Lung (tissue), 13 donors: ENCODE results near the gene BEST2. TPM values are rescaled to one million over a fixed set of nuclear protein-coding genes. Genes with fewer than 3 reads are reported as not detected.
A peak's percentile ranks its signal among the peaks of the same experiment; 100 is the strongest.

ENCODE experiments used
- ATAC-seq: fragments of 200-7000 bp; cut with Tn5 transposase; one replicate; pipeline ENCODE4 v1.9.1; 2020; ENCODE audit warnings: moderate number of reproducible peaks; ENCODE audit not compliant: insufficient read depth, low FRiP score
- DNase-seq, 3 donors: peaks; one replicate each; pipeline ENCODE4 v3.0.0-alpha.2; 2013 to 2017
- H3K27ac ChIP-seq, 2 donors: one replicate each; pipeline ENCODE4 v1.5.1; 2013; ENCODE audit warnings: mild to moderate bottlenecking in 2 of 2, moderate library complexity in 2 of 2, control low read depth in 1 of 2, inconsistent platforms in 1 of 2, low read depth in 1 of 2, low read length in 1 of 2
- H3K27me3 ChIP-seq, 3 donors: one replicate each; pipeline ENCODE4 v1.5.1; 2013; ENCODE audit warnings: low read length in 2 of 3; ENCODE audit not compliant: control insufficient read depth in 3 of 3, insufficient read depth in 3 of 3
- H3K36me3 ChIP-seq, 4 donors: one replicate each; pipeline ENCODE4 v1.5.1; 2013; ENCODE audit warnings: low read length in 4 of 4, mild to moderate bottlenecking in 1 of 4, moderate library complexity in 1 of 4; ENCODE audit not compliant: control insufficient read depth in 4 of 4, insufficient read depth in 4 of 4
- H3K4me1 ChIP-seq, 5 donors: one replicate each; pipeline ENCODE4 v1.5.1; 2013; ENCODE audit warnings: low read length in 5 of 5, mild to moderate bottlenecking in 2 of 5, moderate library complexity in 1 of 5; ENCODE audit not compliant: control insufficient read depth in 5 of 5, insufficient read depth in 5 of 5
- H3K4me3 ChIP-seq: one replicate; pipeline ENCODE4 v1.5.1; 2013; ENCODE audit warnings: mild to moderate bottlenecking, control low read depth, moderate library complexity
- H3K9ac ChIP-seq, 2 donors: one replicate each; pipeline ENCODE4 v1.5.1; 2013; ENCODE audit warnings: low read length in 2 of 2, control low read depth in 1 of 2; ENCODE audit not compliant: insufficient read depth in 1 of 2
- H3K9me3 ChIP-seq, 4 donors: one replicate each; pipeline ENCODE4 v1.5.1; 2013; ENCODE audit warnings: low read length in 3 of 4, mild to moderate bottlenecking in 1 of 4, moderate library complexity in 1 of 4; ENCODE audit not compliant: control insufficient read depth in 4 of 4, insufficient read depth in 3 of 4
- WGBS, 2 donors: extraction: QIAGEN DNeasy Blood & Tissue Kit; methylation state at CpG; one replicate each; pipeline ENCODE4 v1.1.7; 2013; 5-methylcytosine and 5-hydroxymethylcytosine counted together
- polyA plus RNA-seq, 2 donors: library from polyadenylated mRNA; stranded (reverse); fragments of 200-250 nt; gene quantifications; one replicate each; pipeline ENCODE4 v1.2.1, GENCODE V29; 2013
- small RNA-seq: library from RNA; depleted of rRNA; stranded (forward); fragments of <200 nt; gene quantifications from one replicate; pipeline ENCODE3, GENCODE V24; 2014; ENCODE audit warnings: low replicate concordance
- total RNA-seq, 2 donors: library from RNA; depleted of rRNA in 1 of 2; stranded (reverse); fragments of >200 nt in 1 of 2; gene quantifications; one replicate each; pipeline ENCODE4 v1.2.1, GENCODE V29; 2014 to 2021
- TF ChIP-seq, protein P1 (sequence below): IDR thresholded peaks from 2 replicates; pipeline ENCODE4 v1.5.1; 2012; ENCODE audit warnings: mild to moderate bottlenecking; ENCODE audit errors: control extremely low read depth, extremely low read depth
- donor health status: control.
- donor health status: control.
- donor health status: Bipolar disorder and iron deficiency.
- donor health status: healthy.
- donor health status: DM: yes; HTN: yes; CAD: no.

BEST2 gene
- total and polyA plus RNA-seq, 4 donors: 0.02 TPM; not detected in 3

DNA sequence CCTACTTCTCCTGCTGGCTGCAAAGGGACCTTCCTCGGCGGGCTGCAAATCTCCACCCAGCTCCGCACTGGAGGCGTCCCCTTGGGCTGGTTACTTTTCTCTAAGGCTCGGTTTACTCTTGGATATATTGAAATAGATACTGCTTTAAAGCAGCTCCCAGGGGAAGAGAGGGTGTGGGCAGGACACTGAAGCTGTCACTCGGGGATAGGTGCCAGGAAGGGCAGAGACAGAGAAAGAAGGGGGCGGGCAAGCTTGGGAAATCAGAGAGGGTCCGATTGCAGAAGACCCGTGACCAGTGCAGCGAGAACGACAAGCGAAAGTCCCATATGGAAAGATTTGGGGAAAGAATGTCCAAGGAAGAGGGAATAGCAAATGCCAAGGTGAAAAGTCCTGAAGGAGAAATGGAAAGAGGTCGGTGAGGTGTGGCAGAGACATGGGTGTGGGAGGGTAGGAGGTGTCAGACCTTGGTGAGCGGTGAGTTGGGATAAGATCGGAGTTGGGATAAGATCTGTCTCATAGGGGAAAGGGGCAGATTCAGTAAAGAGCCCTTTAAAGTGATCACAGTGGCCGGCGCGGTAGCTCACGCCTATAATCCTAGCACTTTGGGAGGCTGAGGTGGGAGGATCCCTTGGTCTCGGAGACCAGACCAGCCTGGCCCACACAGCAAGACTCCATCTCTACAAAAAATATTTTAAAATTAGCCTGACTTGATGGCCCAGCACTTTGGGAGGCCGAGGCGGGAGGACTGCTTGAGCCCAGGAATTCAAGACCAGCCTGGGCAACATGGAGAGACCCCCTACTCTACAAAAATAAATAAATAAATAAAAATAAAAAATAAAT, 50.9 kb downstream of the BEST2 start:
- DNase-seq: peak in 1 of 3 donors; percentile 29
- Histone ChIP-seq H3K36me3 (peaks cover 0 to 10% (median 7%) of the 10 kb centered on the region in 4 donors), H3K27ac (no peak overlapping the region), H3K9me3 (no peaks in the 10 kb centered on the region), H3K4me3 (no peak overlapping the region), H3K4me1 (peaks cover 3 to 30% (median 10%) of the 10 kb centered on the region in 5 donors), H3K9ac (peak overlapping the region in 1 of 2 donors; percentile 62), H3K27me3 (no peaks in the 10 kb centered on the region)
- 43 to 49% methylated on average over 22 of the region's 22 CpGs for WGBS, 2 donors
- no peak for ATAC-seq
- TF ChIP-seq, protein P1, sequence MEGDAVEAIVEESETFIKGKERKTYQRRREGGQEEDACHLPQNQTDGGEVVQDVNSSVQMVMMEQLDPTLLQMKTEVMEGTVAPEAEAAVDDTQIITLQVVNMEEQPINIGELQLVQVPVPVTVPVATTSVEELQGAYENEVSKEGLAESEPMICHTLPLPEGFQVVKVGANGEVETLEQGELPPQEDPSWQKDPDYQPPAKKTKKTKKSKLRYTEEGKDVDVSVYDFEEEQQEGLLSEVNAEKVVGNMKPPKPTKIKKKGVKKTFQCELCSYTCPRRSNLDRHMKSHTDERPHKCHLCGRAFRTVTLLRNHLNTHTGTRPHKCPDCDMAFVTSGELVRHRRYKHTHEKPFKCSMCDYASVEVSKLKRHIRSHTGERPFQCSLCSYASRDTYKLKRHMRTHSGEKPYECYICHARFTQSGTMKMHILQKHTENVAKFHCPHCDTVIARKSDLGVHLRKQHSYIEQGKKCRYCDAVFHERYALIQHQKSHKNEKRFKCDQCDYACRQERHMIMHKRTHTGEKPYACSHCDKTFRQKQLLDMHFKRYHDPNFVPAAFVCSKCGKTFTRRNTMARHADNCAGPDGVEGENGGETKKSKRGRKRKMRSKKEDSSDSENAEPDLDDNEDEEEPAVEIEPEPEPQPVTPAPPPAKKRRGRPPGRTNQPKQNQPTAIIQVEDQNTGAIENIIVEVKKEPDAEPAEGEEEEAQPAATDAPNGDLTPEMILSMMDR: no peak

DNA sequence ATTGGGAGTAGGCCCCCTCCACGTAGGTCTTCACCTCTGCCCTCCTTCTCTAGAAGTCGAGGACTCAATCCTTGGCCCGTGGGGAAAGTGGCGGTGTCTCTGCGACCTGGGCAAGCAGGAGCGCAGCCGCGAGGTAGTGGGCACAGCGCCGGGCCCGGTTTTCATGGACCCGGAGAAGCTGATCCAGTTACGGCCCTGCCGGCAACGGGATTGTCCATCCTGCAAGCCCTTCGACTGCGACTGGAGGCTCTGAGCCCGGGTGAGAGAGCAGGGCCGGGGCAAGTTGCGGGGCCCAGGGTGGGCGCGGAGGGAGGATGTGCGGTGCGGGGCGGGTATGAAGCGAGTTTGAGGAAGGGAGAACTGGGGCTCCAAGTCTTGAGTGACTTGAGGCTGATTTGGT, 52.5 kb downstream of the BEST2 start:
- no peak overlapping the region for H3K9ac ChIP-seq
- peaks cover 3 to 30% (median 10%) of the 10 kb centered on the region in 5 donors for H3K4me1 ChIP-seq
- no peak for ATAC-seq
- WGBS, 2 donors: 93 to 95% methylated on average over 26 of the region's 26 CpGs
- no peak for DNase-seq
- H3K4me3 ChIP-seq: no peak overlapping the region
- H3K27ac ChIP-seq: no peak overlapping the region
- TF ChIP-seq, protein P1: no peak
- H3K27me3 ChIP-seq: no peaks in the 10 kb centered on the region
- H3K36me3 ChIP-seq: peaks cover 0 to 17% (median 7%) of the 10 kb centered on the region in 4 donors
- no peaks in the 10 kb centered on the region for H3K9me3 ChIP-seq

DNA sequence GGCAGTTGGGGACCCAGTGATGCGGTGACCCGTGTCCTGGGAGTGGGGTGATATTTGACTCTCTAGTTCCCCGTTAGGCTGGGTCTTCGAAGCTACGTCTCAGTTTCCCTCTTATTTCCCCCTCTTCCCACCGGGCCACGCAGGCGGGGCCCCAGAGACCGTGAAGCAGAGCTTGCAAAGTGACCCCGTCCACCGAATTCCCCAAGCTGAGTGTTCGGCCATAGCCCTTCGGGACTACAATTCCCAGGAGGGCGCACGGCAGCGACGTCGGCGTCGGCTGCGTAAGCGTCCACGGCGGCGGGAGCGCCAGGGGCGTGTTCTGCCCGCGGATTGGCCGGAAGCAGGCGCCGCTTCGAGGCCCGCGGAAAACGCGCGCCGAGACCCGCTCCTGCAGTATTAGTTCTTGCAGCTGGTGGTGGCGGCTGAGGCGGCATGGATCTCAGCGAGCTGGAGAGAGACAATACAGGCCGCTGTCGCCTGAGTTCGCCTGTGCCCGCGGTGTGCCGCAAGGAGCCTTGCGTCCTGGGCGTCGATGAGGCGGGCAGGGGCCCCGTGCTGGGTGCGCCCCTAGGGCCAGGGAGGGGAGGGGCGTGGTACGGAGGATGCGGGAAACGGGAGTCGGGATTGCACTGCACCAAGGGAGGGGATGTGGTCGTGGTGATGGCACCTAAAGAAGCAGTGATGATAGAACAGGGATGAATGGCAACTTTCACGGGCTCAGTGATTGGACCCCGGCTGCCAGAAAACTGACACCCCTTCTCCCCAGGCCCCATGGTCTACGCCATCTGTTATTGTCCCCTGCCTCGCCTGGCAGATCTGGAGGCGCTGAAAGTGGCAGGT, 54.9 kb downstream of the BEST2 start, which contains the start of gene RNASEH2A:
TSS of gene RNASEH2A (plus strand) at position 343 of the 840 bp plus-strand sequence. CDS start at position 433, 90 bp downstream.
- peak within 1 kb of the TSS; percentile 58 to 78 for H3K9ac ChIP-seq
- peak; percentile 92 for ATAC-seq
- WGBS, 2 donors: 4 to 5% methylated on average over 66 of the region's 66 CpGs
- H3K27ac ChIP-seq: peak within 1 kb of the TSS; percentile 50 to 74
- H3K27me3 ChIP-seq: no peaks in the 10 kb centered on the region
- peaks cover 0 to 17% (median 7%) of the 10 kb centered on the region in 4 donors for H3K36me3 ChIP-seq
- no peaks in the 10 kb centered on the region for H3K9me3 ChIP-seq
- DNase-seq: peak; percentile 92 to 95 (median 93)
- TF ChIP-seq, protein P1: no peak
- H3K4me3 ChIP-seq: peak within 1 kb of the TSS; percentile 79
- peaks cover 3 to 18% (median 9%) of the 10 kb centered on the region in 5 donors for H3K4me1 ChIP-seq

Small RNA genes within 50 kb of the gene (small RNA-seq; reads per million reads assigned to genes)
- gene MIR5684 (not detected), gene SNORD41 (81.8 reads per million, percentile 98 among the genes with 10 or more reads in this experiment)

Other genes starting within 250 kb of the BEST2 start
- 10 to 100 TPM; 11.1 to 26.3 TPM for gene ZNF564, start 200.3 kb upstream of the BEST2 start, total RNA-seq
- 1 to 10 TPM; 5.2 to 5.3 TPM for gene ZNF564, start 200.3 kb upstream of the BEST2 start, polyA plus RNA-seq
- gene ZNF490, start 141.0 kb upstream of the BEST2 start, total RNA-seq: 10 to 100 TPM in 1 of 2 donors, 1 to 10 TPM in 1; 7.7 to 10.4 TPM
- gene ZNF490, start 141.0 kb upstream of the BEST2 start, polyA plus RNA-seq: under 1 TPM; 0.94 to 0.96 TPM
- gene ZNF791, start 140.9 kb upstream of the BEST2 start, total RNA-seq: 10 to 100 TPM; 20.7 to 33.4 TPM
- gene ZNF791, start 140.9 kb upstream of the BEST2 start, polyA plus RNA-seq: 10 to 100 TPM in 1 of 2 donors, 1 to 10 TPM in 1; 5.5 to 10.1 TPM
- 100 to 1,000 TPM in 1 of 2 donors, 10 to 100 TPM in 1; 38.7 to 160 TPM for gene MAN2B1, start 85.0 kb upstream of the BEST2 start, total RNA-seq
- 100 to 1,000 TPM in 1 of 2 donors, 10 to 100 TPM in 1; 93.2 to 118 TPM for gene MAN2B1, start 85.0 kb upstream of the BEST2 start, polyA plus RNA-seq
- 10 to 100 TPM in 1 of 2 donors, 1 to 10 TPM in 1; 7.9 to 11.9 TPM for gene WDR83, start 85.0 kb upstream of the BEST2 start, total RNA-seq
- 10 to 100 TPM; 11.8 to 15.8 TPM for gene WDR83, start 85.0 kb upstream of the BEST2 start, polyA plus RNA-seq
- gene DHPS, start 69.9 kb upstream of the BEST2 start, total RNA-seq: 10 to 100 TPM; 65.0 to 78.8 TPM
- gene DHPS, start 69.9 kb upstream of the BEST2 start, polyA plus RNA-seq: 10 to 100 TPM; 70.7 to 80.8 TPM
- gene GNG14, start 63.8 kb upstream of the BEST2 start, total RNA-seq: not detected
- gene GNG14, start 63.8 kb upstream of the BEST2 start, polyA plus RNA-seq: not detected
- 10 to 100 TPM; 10.7 to 17.1 TPM for gene FBXW9, start 55.2 kb upstream of the BEST2 start, total RNA-seq
- gene FBXW9, start 55.2 kb upstream of the BEST2 start, polyA plus RNA-seq: 10 to 100 TPM in 1 of 2 donors, 1 to 10 TPM in 1; 6.8 to 13.0 TPM
- gene TNPO2, start 27.9 kb upstream of the BEST2 start, total RNA-seq: 10 to 100 TPM; 54.7 to 63.0 TPM
- gene TNPO2, start 27.9 kb upstream of the BEST2 start, polyA plus RNA-seq: 10 to 100 TPM; 29.5 to 31.5 TPM
- 100 to 1,000 TPM in 1 of 2 donors, 10 to 100 TPM in 1; 77.2 to 144 TPM for gene TRIR, start 17.1 kb upstream of the BEST2 start, total RNA-seq
- gene TRIR, start 17.1 kb upstream of the BEST2 start, polyA plus RNA-seq: 100 to 1,000 TPM; 226 to 422 TPM
- 10 to 100 TPM; 33.4 to 75.0 TPM for gene GET3, start 14.3 kb upstream of the BEST2 start, total RNA-seq
- gene GET3, start 14.3 kb upstream of the BEST2 start, polyA plus RNA-seq: 100 to 1,000 TPM in 1 of 2 donors, 10 to 100 TPM in 1; 78.8 to 112 TPM
- 10 to 100 TPM; 46.9 to 67.4 TPM for gene HOOK2, start 23.8 kb downstream of the BEST2 start, total RNA-seq
- 10 to 100 TPM; 39.8 to 54.3 TPM for gene HOOK2, start 23.8 kb downstream of the BEST2 start, polyA plus RNA-seq
- 100 to 1,000 TPM; 121 to 205 TPM for gene JUNB, start 39.7 kb downstream of the BEST2 start, total RNA-seq
- gene JUNB, start 39.7 kb downstream of the BEST2 start, polyA plus RNA-seq: 100 to 1,000 TPM; 111 to 689 TPM
- gene PRDX2, start 50.0 kb downstream of the BEST2 start, total RNA-seq: 100 to 1,000 TPM; 166 to 196 TPM
- 100 to 1,000 TPM; 132 to 181 TPM for gene PRDX2, start 50.0 kb downstream of the BEST2 start, polyA plus RNA-seq
- 1 to 10 TPM; 1.8 to 2.2 TPM for gene THSD8, start 50.3 kb downstream of the BEST2 start, total RNA-seq
- 1 to 10 TPM in 1 of 2 donors, under 1 TPM in 1; 0.10 to 6.2 TPM for gene THSD8, start 50.3 kb downstream of the BEST2 start, polyA plus RNA-seq
- 10 to 100 TPM in 1 of 2 donors, 1 to 10 TPM in 1; 7.5 to 16.1 TPM for gene RNASEH2A, start 54.8 kb downstream of the BEST2 start, total RNA-seq
- 10 to 100 TPM in 1 of 2 donors, 1 to 10 TPM in 1; 7.3 to 11.1 TPM for gene RNASEH2A, start 54.8 kb downstream of the BEST2 start, polyA plus RNA-seq
- not detected for gene RTBDN, start 82.8 kb downstream of the BEST2 start, total RNA-seq
- gene RTBDN, start 82.8 kb downstream of the BEST2 start, polyA plus RNA-seq: not detected
- gene MAST1, start 86.7 kb downstream of the BEST2 start, total RNA-seq: under 1 TPM; 0.55 to 0.88 TPM
- under 1 TPM; 0.08 to 0.26 TPM for gene MAST1, start 86.7 kb downstream of the BEST2 start, polyA plus RNA-seq
- gene DNASE2, start 129.7 kb downstream of the BEST2 start, total RNA-seq: 10 to 100 TPM; 31.2 to 68.0 TPM
- gene DNASE2, start 129.7 kb downstream of the BEST2 start, polyA plus RNA-seq: 10 to 100 TPM; 32.2 to 72.3 TPM
- 1 to 10 TPM in 1 of 2 donors, under 1 TPM in 1; 0.28 to 3.0 TPM for gene KLF1, start 135.4 kb downstream of the BEST2 start, total RNA-seq
- under 1 TPM; 0.26 to 0.61 TPM for gene KLF1, start 135.4 kb downstream of the BEST2 start, polyA plus RNA-seq
- 10 to 100 TPM; 24.0 to 31.3 TPM for gene GCDH, start 139.4 kb downstream of the BEST2 start, total RNA-seq
- 10 to 100 TPM; 15.6 to 33.8 TPM for gene GCDH, start 139.4 kb downstream of the BEST2 start, polyA plus RNA-seq
- not detected for gene SYCE2, start 167.5 kb downstream of the BEST2 start, total RNA-seq
- gene SYCE2, start 167.5 kb downstream of the BEST2 start, polyA plus RNA-seq: under 1 TPM; 0.13 to 0.28 TPM
- gene FARSA, start 181.9 kb downstream of the BEST2 start, total RNA-seq: 10 to 100 TPM; 27.8 to 65.7 TPM
- gene FARSA, start 181.9 kb downstream of the BEST2 start, polyA plus RNA-seq: 10 to 100 TPM; 39.8 to 72.1 TPM
- 1,000 to 10,000 TPM in 1 of 2 donors, 100 to 1,000 TPM in 1; 479 to 1,551 TPM for gene CALR, start 186.8 kb downstream of the BEST2 start, total RNA-seq
- 1,000 to 10,000 TPM in 1 of 2 donors, 100 to 1,000 TPM in 1; 415 to 1,123 TPM for gene CALR, start 186.8 kb downstream of the BEST2 start, polyA plus RNA-seq
- gene RAD23A, start 194.1 kb downstream of the BEST2 start, total RNA-seq: 100 to 1,000 TPM in 1 of 2 donors, 10 to 100 TPM in 1; 79.7 to 122 TPM
- gene RAD23A, start 194.1 kb downstream of the BEST2 start, polyA plus RNA-seq: 100 to 1,000 TPM; 112 to 186 TPM
- gene GADD45GIP1, start 205.4 kb downstream of the BEST2 start, total RNA-seq: 10 to 100 TPM; 14.9 to 22.6 TPM
- gene GADD45GIP1, start 205.4 kb downstream of the BEST2 start, polyA plus RNA-seq: 10 to 100 TPM; 50.0 to 69.0 TPM
- gene DAND5, start 217.8 kb downstream of the BEST2 start, total RNA-seq: under 1 TPM; 0.20 to 0.25 TPM
- under 1 TPM; 0.01 to 0.14 TPM for gene DAND5, start 217.8 kb downstream of the BEST2 start, polyA plus RNA-seq
- gene NFIX, start 243.7 kb downstream of the BEST2 start, total RNA-seq: 100 to 1,000 TPM; 129 to 190 TPM
- 10 to 100 TPM; 26.0 to 50.5 TPM for gene NFIX, start 243.7 kb downstream of the BEST2 start, polyA plus RNA-seq